Esophagus muscularis mucosa (tissue), 3 donors: Measurements from ENCODE around the gene TBC1D12.

Experiments
- EP300 ChIP-seq: sonication (generic); formaldehyde crosslinking; IDR thresholded peaks from one replicate; pipeline ENCODE4 v1.6.1; 2017; ENCODE audit warnings: antibody characterized with exemption
- TF ChIP-seq, protein P1 (sequence below), 3 experiments: fragments of 200-600 bp in 2 of 3; fragments of 450-650 bp in 1 of 3; sonication (generic) in 2 of 3; IDR thresholded peaks; one replicate each; pipeline ENCODE4 v1.5.1; 2017 to 2019; ENCODE audit warnings: antibody characterized with exemption in 3 of 3, mild to moderate bottlenecking in 2 of 3, moderate library complexity in 1 of 3

DNA sequence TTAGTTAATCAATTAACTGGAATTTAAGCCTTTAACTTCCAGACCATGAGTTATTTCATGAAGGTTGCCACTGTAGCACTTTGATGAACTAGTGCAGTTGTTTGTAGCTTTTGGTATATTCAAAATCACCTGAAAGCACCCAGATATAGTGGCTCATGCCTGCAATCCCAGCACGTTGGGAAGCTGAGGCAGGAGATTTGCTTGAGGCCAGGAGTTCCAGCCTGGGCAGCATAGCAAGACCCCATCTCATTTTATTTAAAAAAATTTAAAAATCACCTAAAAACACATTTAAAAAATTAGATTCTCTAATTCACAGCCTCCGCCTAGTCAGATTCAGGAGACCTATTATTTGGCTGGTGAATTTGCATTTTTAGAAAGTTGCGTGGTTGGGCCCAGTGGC is 9.0 kb downstream of the TBC1D12 start:
- no peak for TF ChIP-seq EP300
- TF ChIP-seq, protein P1, sequence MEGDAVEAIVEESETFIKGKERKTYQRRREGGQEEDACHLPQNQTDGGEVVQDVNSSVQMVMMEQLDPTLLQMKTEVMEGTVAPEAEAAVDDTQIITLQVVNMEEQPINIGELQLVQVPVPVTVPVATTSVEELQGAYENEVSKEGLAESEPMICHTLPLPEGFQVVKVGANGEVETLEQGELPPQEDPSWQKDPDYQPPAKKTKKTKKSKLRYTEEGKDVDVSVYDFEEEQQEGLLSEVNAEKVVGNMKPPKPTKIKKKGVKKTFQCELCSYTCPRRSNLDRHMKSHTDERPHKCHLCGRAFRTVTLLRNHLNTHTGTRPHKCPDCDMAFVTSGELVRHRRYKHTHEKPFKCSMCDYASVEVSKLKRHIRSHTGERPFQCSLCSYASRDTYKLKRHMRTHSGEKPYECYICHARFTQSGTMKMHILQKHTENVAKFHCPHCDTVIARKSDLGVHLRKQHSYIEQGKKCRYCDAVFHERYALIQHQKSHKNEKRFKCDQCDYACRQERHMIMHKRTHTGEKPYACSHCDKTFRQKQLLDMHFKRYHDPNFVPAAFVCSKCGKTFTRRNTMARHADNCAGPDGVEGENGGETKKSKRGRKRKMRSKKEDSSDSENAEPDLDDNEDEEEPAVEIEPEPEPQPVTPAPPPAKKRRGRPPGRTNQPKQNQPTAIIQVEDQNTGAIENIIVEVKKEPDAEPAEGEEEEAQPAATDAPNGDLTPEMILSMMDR (IDR thresholded peaks at IDR 0.05), result no peak
